Naive thymus-derived CD4-positive, alpha-beta T cell (primary cell): ENCODE data around the gene PKNOX2. TPM values are rescaled to one million over a fixed set of nuclear protein-coding genes. Genes with fewer than 3 reads are reported as not detected.

ENCODE experiments used
- ATAC-seq: fragments of 150-1000 bp; cut with Tn5 transposase; 2 replicates; pipeline ENCODE4 v1.10.0; 2021; ENCODE audit warnings: mild to moderate bottlenecking, moderate library complexity
- CTCF ChIA-PET: fragments of 350-600 bp; sonication (Branson Sonifier 250); formaldehyde crosslinking; loops from one replicate; lab custom pipeline; 2021; ENCODE audit warnings: antibody characterized with exemption; lab: Charles Lee
- POLR2A ChIA-PET: fragments of 350-600 bp; sonication (Branson Sonifier 250); formaldehyde crosslinking; loops from one replicate; lab custom pipeline; 2021; ENCODE audit warnings: antibody characterized with exemption, inconsistent platforms; lab: Charles Lee
- DNase-seq, 9 donors: peaks; one replicate each; pipeline versions ENCODE4 v3.0.0 to v3.0.0-alpha.2; 2020 to 2022; ENCODE audit warnings: mixed read lengths in 1 of 9
- H3K27ac ChIP-seq: one replicate; pipeline ENCODE4 v1.7.0; 2013; ENCODE audit warnings: mild to moderate bottlenecking, low read depth, low read length, moderate library complexity
- H3K27me3 ChIP-seq, 2 donors: one replicate each; pipeline ENCODE4 v1.7.0; 2013; ENCODE audit warnings: low read length in 2 of 2, mild to moderate bottlenecking in 2 of 2, moderate library complexity in 2 of 2; ENCODE audit not compliant: control insufficient read depth in 2 of 2, insufficient read depth in 2 of 2
- H3K36me3 ChIP-seq, 3 experiments: 1 replicate in 2 of 3; 2 replicates in 1 of 3; pipeline ENCODE4 v1.7.0; 2013; ENCODE audit warnings: low read length in 3 of 3, mild to moderate bottlenecking in 3 of 3, moderate library complexity in 1 of 3; ENCODE audit not compliant: insufficient read depth in 3 of 3, control insufficient read depth in 2 of 3
- H3K4me1 ChIP-seq, 2 donors: one replicate each; pipeline ENCODE4 v1.7.0; 2013; ENCODE audit warnings: low read length in 2 of 2, mild to moderate bottlenecking in 2 of 2, moderate library complexity in 1 of 2; ENCODE audit not compliant: control insufficient read depth in 2 of 2, insufficient read depth in 2 of 2
- H3K4me3 ChIP-seq: 2 replicates; pipeline ENCODE4 v1.7.0; 2013; ENCODE audit warnings: mild to moderate bottlenecking, low read length
- H3K9me3 ChIP-seq, 3 experiments: 1 replicate in 2 of 3; 2 replicates in 1 of 3; pipeline ENCODE4 v1.7.0; 2013; ENCODE audit warnings: low read length in 3 of 3; ENCODE audit not compliant: control insufficient read depth in 2 of 3
- H3K27ac Mint-ChIP-seq, 9 donors: one replicate each; pipeline ENCODE4 v1.8.0; 2020 to 2022; ENCODE audit warnings: mixed read lengths in 9 of 9, mild to moderate bottlenecking in 8 of 9, moderate library complexity in 5 of 9, inconsistent platforms in 2 of 9
- H3K27me3 Mint-ChIP-seq, 5 donors: one replicate each; pipeline ENCODE4 v1.8.0; 2021 to 2022; ENCODE audit warnings: mixed read lengths in 5 of 5, mild to moderate bottlenecking in 1 of 5
- H3K36me3 Mint-ChIP-seq, 5 donors: one replicate each; pipeline ENCODE4 v1.8.0; 2020 to 2022; ENCODE audit warnings: mixed read lengths in 5 of 5, mild to moderate bottlenecking in 3 of 5, inconsistent platforms in 1 of 5
- H3K4me1 Mint-ChIP-seq, 7 donors: one replicate each; pipeline ENCODE4 v1.8.0; 2020 to 2022; ENCODE audit warnings: mixed read lengths in 7 of 7, mild to moderate bottlenecking in 3 of 7, inconsistent platforms in 1 of 7
- H3K4me3 Mint-ChIP-seq, 10 donors: one replicate each; pipeline ENCODE4 v1.8.0; 2020 to 2022; ENCODE audit warnings: mild to moderate bottlenecking in 10 of 10, mixed read lengths in 10 of 10, moderate library complexity in 6 of 10, inconsistent platforms in 2 of 10
- H3K9me3 Mint-ChIP-seq, 11 donors: one replicate each; pipeline ENCODE4 v1.8.0; 2020 to 2022; ENCODE audit warnings: mixed read lengths in 11 of 11, mild to moderate bottlenecking in 4 of 11, inconsistent platforms in 1 of 11, moderate library complexity in 1 of 11
- intact Hi-C, 2 donors: fragments of 100-400 bp; cut with micrococcal nuclease; formaldehyde crosslinking; loops; one replicate each; pipeline ENCODE4 v1.15.1; 2023
- polyA plus RNA-seq, 2 donors: library from polyadenylated mRNA; unstranded; fragments of 300-500 nt; fragmentation: Illumina TruSeq; gene quantifications; one replicate each; pipeline ENCODE4 v1.2.3, GENCODE V29; 2021
- total RNA-seq, 6 experiments: library from RNA in 5 of 6; stranded (reverse) in 5 of 6; gene quantifications; 1 replicate in 5 of 6; 2 replicates in 1 of 6; pipeline ENCODE4 v1.2.3 and lab custom pipeline; 2021 to 2026

Gene PKNOX2
- total and polyA plus RNA-seq, 7 experiments from 2014 or later, result not detected

DNA sequence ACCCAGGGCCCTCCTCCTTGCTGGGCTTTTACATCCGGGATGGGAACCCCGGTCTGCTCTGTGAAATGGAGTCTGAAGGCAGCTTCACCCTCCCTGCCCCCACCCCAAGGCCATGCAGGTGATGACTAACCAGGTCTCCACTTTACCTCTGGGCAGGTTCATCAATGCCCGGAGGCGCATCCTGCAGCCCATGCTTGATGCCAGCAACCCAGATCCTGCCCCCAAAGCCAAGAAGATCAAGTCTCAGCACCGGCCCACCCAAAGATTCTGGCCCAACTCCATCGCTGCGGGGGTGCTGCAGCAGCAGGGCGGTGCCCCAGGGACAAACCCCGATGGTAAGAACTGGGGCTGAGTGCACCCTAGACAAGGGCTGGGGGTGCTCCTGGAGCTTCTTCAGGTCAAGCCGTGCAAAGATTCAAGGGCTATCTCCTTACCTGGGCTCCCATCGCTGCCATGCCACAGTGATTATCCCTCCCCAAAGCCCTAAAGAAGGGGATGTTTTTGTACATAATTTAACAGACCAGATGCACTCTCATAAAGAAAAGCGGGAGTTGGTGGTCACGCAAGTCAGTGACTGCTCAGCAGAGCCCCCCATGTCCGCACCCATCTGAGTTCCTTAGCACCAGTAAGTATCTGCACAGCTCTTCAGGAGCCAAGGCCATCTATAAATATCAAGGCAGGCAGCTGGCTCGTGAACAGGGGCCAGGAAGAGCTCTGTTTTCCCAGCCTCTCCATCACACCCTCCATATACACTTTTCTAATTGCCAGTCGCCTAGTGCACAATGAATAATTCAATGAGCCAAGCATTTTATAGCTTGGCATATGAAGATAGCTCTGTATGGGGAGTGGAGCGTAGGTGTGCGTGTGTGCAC is 265.5 kb downstream of the PKNOX2 start:
- no peak for ATAC-seq
- Mint-ChIP-seq H3K4me3 (no peak overlapping the region), H3K9me3 (no peaks in the 10 kb centered on the region), H3K27ac (no peak overlapping the region), H3K36me3 (no peaks in the 10 kb centered on the region), H3K4me1 (peaks cover 0 to 6% (median 0%) of the 10 kb centered on the region in 7 donors), H3K27me3 (peaks cover 7 to 43% (median 15%) of the 10 kb centered on the region in 5 donors)
- intact Hi-C loops, result loop anchor here (1.0 to 5.0 kb wide), 2 partner anchors 442 to 468 kb away; no protein-coding TSS in a partner anchor
- POLR2A ChIA-PET, result no interaction called here
- CTCF ChIA-PET, result interaction anchor here (0.6 to 1.6 kb wide), 3 partner anchors 25 to 455 kb away, joined by 3 read pairs; no protein-coding TSS in a partner anchor
- H3K9me3 ChIP-seq, result no peaks in the 10 kb centered on the region
- H3K27ac ChIP-seq, result no peak overlapping the region
- no peaks in the 10 kb centered on the region for H3K27me3 ChIP-seq
- no peaks in the 10 kb centered on the region for H3K36me3 ChIP-seq
- H3K4me1 ChIP-seq, result no peaks in the 10 kb centered on the region
- no peak overlapping the region for H3K4me3 ChIP-seq
- DNase-seq, result no peak

GRCh38 chr11:125431009-125431408 is 266.5 kb downstream of the PKNOX2 start:
- H3K4me1 Mint-ChIP-seq, result peaks cover 0 to 6% (median 0%) of the 10 kb centered on the region in 7 donors
- Histone ChIP-seq H3K27me3 (no peaks in the 10 kb centered on the region), H3K4me1 (no peaks in the 10 kb centered on the region), H3K9me3 (no peaks in the 10 kb centered on the region), H3K27ac (no peak overlapping the region), H3K36me3 (no peaks in the 10 kb centered on the region), H3K4me3 (no peak overlapping the region)
- POLR2A ChIA-PET, result no interaction called here
- H3K27me3 Mint-ChIP-seq, result peaks cover 6 to 46% (median 15%) of the 10 kb centered on the region in 5 donors
- no peaks in the 10 kb centered on the region for H3K9me3 Mint-ChIP-seq
- ATAC-seq (no peak), DNase-seq (no peak)
- no peak overlapping the region for H3K27ac Mint-ChIP-seq
- H3K4me3 Mint-ChIP-seq, result no peak overlapping the region
- CTCF ChIA-PET, result interaction anchor here (1.6 kb wide), 1 partner anchor 26 kb away, joined by 3 read pairs; no protein-coding TSS in a partner anchor
- intact Hi-C loops, result no loop called here
- no peaks in the 10 kb centered on the region for H3K36me3 Mint-ChIP-seq

DNA sequence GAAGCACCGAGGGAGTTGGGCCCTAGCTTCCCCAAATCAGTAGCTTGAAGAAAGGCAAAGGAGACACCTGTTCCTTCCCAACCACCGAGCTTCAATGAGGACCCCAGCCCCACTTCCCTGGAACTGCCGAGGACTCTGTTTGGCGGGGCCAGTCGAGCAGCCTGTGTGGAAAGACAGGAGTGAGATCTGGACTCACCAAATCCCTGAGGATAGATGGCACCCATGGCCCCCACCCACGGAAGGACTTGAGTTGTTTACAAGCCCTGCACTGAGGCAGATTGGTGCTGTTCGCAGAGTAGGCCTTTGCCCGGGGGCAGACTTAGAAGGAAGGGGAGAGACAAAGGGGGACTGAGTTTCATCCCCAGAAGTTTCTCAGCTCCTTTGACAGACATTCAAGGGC is 266.9 kb downstream of the PKNOX2 start:
- no peaks in the 10 kb centered on the region for H3K9me3 ChIP-seq
- no peaks in the 10 kb centered on the region for H3K27me3 ChIP-seq
- CTCF ChIA-PET, result interaction anchor here (1.6 kb wide), 1 partner anchor 26 kb away, joined by 3 read pairs; no protein-coding TSS in a partner anchor
- DNase-seq (no peak), ATAC-seq (no peak)
- intact Hi-C loops, result no loop called here
- Mint-ChIP-seq H3K4me3 (no peak overlapping the region), H3K27ac (no peak overlapping the region), H3K27me3 (peaks cover 6 to 46% (median 15%) of the 10 kb centered on the region in 5 donors), H3K4me1 (peaks cover 0 to 6% (median 0%) of the 10 kb centered on the region in 7 donors), H3K9me3 (no peaks in the 10 kb centered on the region), H3K36me3 (no peaks in the 10 kb centered on the region)
- H3K27ac ChIP-seq, result no peak overlapping the region
- no peaks in the 10 kb centered on the region for H3K36me3 ChIP-seq
- no peak overlapping the region for H3K4me3 ChIP-seq
- POLR2A ChIA-PET, result no interaction called here
- H3K4me1 ChIP-seq, result no peaks in the 10 kb centered on the region

DNA sequence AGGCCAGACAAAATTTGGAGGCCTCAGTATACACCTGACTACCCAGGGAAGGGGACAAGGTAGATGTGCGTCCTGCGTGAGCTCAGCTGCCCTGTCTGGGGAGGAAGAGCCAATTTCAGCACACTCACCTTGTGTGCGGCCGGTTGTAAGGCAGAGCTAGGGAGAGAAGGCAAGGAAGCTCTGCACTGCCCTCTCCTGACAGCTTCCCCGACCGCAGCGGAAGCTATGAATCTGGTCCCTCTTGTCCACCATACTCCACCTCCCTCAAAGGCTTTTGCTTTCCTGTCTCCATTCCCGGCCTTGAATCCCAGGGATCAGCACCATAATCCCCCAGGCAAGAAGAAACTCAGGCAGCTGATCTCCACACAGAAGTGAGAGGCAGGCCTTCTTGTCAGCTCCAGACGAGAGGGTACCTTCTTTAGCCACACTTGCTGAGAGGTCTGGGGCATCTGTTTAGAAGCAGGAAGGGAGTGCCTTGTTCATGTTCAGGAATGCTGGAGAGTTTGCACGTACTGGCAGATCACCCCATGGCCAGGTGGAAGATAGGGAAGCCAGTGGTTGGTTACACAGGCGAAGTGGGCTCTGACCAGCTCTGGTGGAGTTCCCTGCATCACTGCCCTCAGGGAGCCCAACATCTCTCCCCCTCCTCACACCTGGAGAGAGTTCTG is 269.0 kb downstream of the PKNOX2 start:
- Mint-ChIP-seq H3K9me3 (no peaks in the 10 kb centered on the region), H3K36me3 (no peaks in the 10 kb centered on the region), H3K27me3 (peaks cover 13 to 41% (median 15%) of the 10 kb centered on the region in 5 donors), H3K4me3 (no peak overlapping the region), H3K4me1 (peaks cover 0 to 6% (median 0%) of the 10 kb centered on the region in 7 donors), H3K27ac (no peak overlapping the region)
- Histone ChIP-seq H3K4me3 (no peak overlapping the region), H3K36me3 (no peaks in the 10 kb centered on the region), H3K9me3 (no peaks in the 10 kb centered on the region), H3K4me1 (no peaks in the 10 kb centered on the region), H3K27me3 (no peaks in the 10 kb centered on the region), H3K27ac (no peak overlapping the region)
- DNase-seq (no peak), ATAC-seq (peak; percentile 46)
- POLR2A ChIA-PET, result no interaction called here
- CTCF ChIA-PET, result interaction anchor here (0.6 kb wide), 1 partner anchor 18 kb away, joined by 3 read pairs; no protein-coding TSS in a partner anchor
- intact Hi-C loops, result no loop called here

DNA sequence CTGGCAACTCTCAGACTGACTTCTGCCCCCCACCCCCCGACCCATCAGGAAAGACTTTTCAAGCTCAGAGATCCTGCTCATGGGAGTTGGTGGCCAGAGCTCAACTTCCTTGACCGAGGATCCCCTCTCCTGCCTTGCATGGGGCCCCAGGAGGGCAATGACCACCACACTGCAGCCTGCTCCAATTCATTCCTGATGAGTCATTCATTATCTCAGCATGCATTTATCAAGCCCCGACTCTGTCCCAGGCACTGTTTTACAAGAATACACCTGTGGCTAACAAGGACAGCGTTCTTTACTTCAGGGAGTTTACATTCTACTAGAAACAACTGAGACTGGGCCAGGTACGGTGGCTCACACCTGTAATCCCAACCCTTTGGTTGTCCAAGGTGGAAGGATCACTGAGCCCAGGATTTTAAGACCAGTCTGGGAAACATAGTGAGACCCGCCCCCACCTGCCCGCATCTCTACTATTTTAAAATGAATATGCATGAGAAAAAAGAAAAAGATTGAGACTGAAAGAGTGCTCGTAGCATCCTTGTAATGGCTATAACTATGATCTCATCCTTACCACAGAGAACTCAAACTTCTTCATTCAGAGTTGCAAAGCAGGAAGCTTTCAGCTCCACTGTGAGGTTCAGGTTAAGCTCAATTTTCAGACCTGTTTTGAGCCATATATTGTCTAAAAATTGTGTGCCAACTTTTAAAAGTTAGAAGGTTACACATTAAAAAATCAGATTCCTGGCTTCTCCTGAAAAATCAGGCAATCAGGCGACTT is 271.1 kb downstream of the PKNOX2 start:
- Histone ChIP-seq H3K4me1 (no peaks in the 10 kb centered on the region), H3K27ac (no peak overlapping the region), H3K36me3 (no peaks in the 10 kb centered on the region), H3K9me3 (no peaks in the 10 kb centered on the region), H3K4me3 (no peak overlapping the region), H3K27me3 (no peaks in the 10 kb centered on the region)
- ATAC-seq (no peak), DNase-seq (no peak)
- Mint-ChIP-seq H3K36me3 (no peaks in the 10 kb centered on the region), H3K27me3 (peaks cover 11 to 42% (median 22%) of the 10 kb centered on the region in 5 donors), H3K4me3 (no peak overlapping the region), H3K4me1 (peaks cover 0 to 6% (median 0%) of the 10 kb centered on the region in 7 donors), H3K27ac (no peak overlapping the region), H3K9me3 (peaks cover 0 to 1% (median 0%) of the 10 kb centered on the region in 11 donors)
- intact Hi-C loops, result no loop called here
- POLR2A ChIA-PET, result no interaction called here
- CTCF ChIA-PET, result no interaction called here

GRCh38 chr11:125441648-125442410 is 277.3 kb downstream of the PKNOX2 start:
- Histone ChIP-seq H3K36me3 (no peaks in the 10 kb centered on the region), H3K9me3 (no peaks in the 10 kb centered on the region), H3K27ac (no peak overlapping the region), H3K4me1 (no peaks in the 10 kb centered on the region), H3K27me3 (no peaks in the 10 kb centered on the region), H3K4me3 (no peak overlapping the region)
- H3K4me3 Mint-ChIP-seq, result no peak overlapping the region
- no peak for DNase-seq
- POLR2A ChIA-PET, result no interaction called here
- no peaks in the 10 kb centered on the region for H3K4me1 Mint-ChIP-seq
- intact Hi-C loops, result no loop called here
- peaks cover 0 to 1% (median 0%) of the 10 kb centered on the region in 11 donors for H3K9me3 Mint-ChIP-seq
- H3K27me3 Mint-ChIP-seq, result peaks cover 14 to 35% (median 33%) of the 10 kb centered on the region in 5 donors
- no peak overlapping the region for H3K27ac Mint-ChIP-seq
- no peaks in the 10 kb centered on the region for H3K36me3 Mint-ChIP-seq
- CTCF ChIA-PET, result no interaction called here
- ATAC-seq, result no peak
